Epithelial cell of proximal tubule (primary cell): Measurements from ENCODE around the gene ITPR2. TPM values are rescaled to one million over a fixed set of nuclear protein-coding genes. Genes with fewer than 3 reads are reported as not detected.

ENCODE experiments used
- DNase-seq: peaks from one replicate; pipeline ENCODE4 v3.0.0-alpha.2; 2011; ENCODE audit warnings: low read depth
- H3K4me3 ChIP-seq: 2 replicates; pipeline ENCODE4 v1.5.1; 2011; ENCODE audit warnings: low read depth, mild to moderate bottlenecking, low read length
- total RNA-seq: library from RNA; depleted of rRNA; stranded (reverse); fragments of >200 nt; gene quantifications from 2 replicates; pipeline ENCODE4 v1.2.3, GENCODE V29; 2015
- TF ChIP-seq, protein P1 (sequence below): conservative IDR thresholded peaks from 2 replicates; pipeline ENCODE4 v1.5.1; 2012; ENCODE audit warnings: low read depth, mild to moderate bottlenecking, low read length

Gene ITPR2
- total RNA-seq, 1 donor from 2014 or later = 13.5 TPM

DNA sequence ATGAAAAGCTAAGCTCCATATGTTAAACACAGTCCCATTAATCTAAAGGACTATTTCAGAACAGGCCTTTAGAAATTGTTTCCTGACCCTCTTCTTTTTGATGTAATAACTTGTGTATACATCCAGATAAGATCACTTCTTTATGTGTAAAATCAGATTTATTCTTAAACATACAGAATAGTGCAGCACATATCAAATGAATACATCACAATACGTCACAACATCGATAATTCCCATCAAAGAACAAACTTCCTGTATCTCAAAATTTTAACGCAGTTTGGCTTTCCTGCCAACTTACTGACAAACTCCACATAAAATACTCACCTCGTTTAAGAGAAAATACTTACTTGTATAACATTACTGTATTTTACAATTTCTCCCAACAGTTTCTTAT lies 108.7 kb downstream of the ITPR2 start:
- no peak for DNase-seq
- TF ChIP-seq, protein P1, sequence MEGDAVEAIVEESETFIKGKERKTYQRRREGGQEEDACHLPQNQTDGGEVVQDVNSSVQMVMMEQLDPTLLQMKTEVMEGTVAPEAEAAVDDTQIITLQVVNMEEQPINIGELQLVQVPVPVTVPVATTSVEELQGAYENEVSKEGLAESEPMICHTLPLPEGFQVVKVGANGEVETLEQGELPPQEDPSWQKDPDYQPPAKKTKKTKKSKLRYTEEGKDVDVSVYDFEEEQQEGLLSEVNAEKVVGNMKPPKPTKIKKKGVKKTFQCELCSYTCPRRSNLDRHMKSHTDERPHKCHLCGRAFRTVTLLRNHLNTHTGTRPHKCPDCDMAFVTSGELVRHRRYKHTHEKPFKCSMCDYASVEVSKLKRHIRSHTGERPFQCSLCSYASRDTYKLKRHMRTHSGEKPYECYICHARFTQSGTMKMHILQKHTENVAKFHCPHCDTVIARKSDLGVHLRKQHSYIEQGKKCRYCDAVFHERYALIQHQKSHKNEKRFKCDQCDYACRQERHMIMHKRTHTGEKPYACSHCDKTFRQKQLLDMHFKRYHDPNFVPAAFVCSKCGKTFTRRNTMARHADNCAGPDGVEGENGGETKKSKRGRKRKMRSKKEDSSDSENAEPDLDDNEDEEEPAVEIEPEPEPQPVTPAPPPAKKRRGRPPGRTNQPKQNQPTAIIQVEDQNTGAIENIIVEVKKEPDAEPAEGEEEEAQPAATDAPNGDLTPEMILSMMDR = no peak
- no peak overlapping the region for H3K4me3 ChIP-seq

DNA sequence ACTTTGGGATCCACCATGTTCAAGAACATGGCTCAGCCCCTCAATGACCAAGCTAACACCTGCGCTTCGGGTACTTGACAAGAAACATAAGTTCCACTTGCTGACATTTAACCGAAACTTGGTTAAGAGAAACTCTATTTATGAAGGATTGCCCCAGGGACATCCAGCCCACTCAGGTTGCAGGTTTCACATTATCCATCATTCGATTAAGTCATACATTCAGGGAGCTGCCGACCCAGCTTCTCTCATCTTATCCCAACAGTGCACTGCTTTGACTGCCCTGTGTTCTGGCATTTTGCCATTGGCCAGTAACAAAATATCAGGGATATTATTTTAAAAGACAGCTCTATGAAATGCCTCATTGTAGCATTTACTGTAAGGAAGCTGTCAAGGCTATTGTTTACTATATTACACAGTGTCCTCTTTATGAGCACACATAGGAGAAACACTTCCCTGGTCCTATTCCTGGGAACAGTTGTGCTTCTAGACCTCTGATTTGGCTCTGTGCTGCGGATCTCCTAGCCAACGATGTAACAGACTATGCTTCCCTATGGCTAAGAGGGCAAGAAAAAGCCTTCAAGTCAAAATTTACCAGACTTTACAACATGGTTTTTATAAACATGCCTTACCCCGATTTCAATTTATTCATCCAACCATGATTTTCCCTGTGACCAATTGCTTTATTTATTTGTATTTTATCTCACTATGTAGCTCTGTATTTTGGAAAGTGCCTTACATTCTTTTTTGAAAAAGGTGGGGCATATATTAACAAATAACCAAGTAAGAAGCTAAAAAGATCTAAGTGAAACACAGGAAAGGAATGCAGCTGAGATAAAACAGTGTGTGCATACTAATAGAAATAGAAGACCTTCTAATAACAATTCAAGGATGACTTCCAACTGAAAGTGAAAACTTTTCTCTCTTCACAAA lies 109.3 kb downstream of the ITPR2 start:
- TF ChIP-seq, protein P1 = no peak
- DNase-seq = no peak
- no peak overlapping the region for H3K4me3 ChIP-seq

DNA sequence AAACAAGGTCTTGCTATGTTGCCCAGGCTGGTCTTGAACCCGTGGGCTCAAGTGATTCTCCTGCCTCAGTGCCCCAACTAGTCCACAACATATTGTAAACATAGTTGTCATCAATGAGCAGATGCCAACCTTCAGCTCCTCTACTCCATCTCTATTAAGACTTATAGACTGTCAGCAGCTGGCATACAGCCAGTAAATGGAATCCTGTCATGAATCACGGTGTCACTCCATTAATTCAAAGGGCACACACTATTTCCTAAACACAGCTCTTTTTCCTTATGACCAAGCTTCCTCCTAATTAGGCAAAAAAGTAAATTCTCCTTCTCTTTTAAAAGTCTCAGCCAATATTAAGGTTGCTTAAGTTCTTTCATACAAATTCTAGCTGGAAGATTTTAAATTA lies 111.2 kb downstream of the ITPR2 start:
- no peak overlapping the region for H3K4me3 ChIP-seq
- TF ChIP-seq, protein P1 = no peak
- no peak for DNase-seq

DNA sequence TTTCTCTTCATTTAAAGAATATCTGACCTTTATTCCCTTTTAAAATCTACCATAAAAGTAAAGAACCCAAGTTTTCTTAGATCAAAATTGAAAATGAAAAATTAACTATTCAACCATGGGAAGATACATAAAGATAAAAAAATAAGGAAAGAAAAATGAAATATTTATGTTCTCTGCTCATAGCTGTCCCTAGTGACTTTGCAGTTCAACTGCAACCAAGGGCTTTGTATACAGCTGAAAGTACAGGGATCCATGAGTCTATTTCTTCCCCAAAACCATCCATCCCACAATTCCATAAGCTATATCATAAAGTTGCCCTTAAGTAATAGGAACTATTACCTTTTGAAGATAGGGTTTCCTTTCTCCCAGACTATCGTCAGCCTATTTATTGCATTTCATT lies 113.1 kb downstream of the ITPR2 start:
- TF ChIP-seq, protein P1 = peak; percentile 27
- no peak overlapping the region for H3K4me3 ChIP-seq
- no peak for DNase-seq

DNA sequence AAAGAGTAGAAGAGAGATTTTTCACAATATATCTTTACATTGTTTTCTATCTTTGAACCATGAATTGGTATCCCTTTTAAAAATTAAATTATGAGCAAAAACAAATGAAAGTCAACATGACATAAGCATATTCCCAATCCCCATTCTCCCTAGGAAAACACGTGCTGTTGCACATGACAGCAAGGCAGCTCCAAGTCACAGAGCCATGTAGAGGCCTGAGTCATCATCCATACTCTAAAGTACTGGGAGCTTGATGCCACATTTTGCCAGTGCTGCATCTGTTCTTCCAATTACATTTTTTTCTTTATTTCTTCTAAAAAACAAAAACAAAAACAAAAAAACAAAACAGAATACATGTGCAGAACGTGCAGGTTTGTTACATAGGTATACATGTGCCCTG lies 115.2 kb downstream of the ITPR2 start:
- no peak for DNase-seq
- no peak overlapping the region for H3K4me3 ChIP-seq
- TF ChIP-seq, protein P1 = no peak

DNA sequence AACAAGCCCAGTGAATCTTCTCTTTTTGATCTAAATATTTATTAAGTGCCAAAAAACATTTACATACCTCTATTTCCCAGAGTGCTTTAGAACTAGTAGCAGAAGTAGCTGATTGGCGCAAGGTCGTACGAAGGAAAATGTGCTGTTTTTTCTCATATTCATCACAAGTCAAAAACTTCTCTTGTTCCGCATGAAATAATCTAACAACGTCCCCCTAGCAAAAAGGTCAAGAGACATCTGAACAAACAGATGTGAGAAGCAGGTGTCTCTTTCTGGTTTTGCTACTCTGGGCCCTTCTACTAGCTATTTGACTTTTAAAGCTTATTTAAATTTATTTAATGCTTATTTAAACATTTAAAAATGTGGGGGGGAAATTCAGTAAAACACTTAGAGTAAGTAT lies 117.8 kb downstream of the ITPR2 start:
- no peak for DNase-seq
- no peak overlapping the region for H3K4me3 ChIP-seq
- TF ChIP-seq, protein P1 = no peak

DNA sequence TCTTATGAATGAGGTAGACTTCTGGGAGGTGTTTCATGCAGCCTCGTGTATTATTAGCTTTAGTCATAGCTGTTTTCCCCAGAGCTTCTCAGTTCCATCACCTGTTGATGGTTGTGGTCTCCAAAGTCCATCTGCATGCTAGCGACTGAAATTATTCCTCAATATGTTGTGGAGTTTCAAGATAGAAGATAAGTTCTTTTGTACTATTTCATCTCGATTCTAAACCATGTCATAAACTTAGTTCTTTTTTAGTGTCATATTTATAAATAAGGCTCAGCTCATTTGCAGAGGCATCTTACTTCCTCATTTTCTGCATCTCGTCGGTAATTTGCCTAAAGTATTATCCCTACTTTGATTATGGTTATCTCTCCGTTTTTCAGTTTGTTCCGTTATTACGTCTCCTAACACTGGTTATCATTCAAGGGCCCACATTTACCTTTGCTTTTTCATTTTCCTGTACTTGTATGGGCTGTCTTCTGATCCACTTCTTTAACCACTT lies 119.1 kb downstream of the ITPR2 start:
- no peak overlapping the region for H3K4me3 ChIP-seq
- no peak for DNase-seq
- TF ChIP-seq, protein P1 = no peak
